ENCODE data around the gene ARHGEF35. TPM values are rescaled to one million over a fixed set of nuclear protein-coding genes. Genes with fewer than 3 reads are reported as not detected.
"Not testable (repeated sequence)": the region's sequence is repeated elsewhere in the genome, so short reads cannot be mapped to it uniquely, and the experiment has no call there.

ARHGEF35 gene
- total and polyA plus RNA-seq, 2 of the 4 experiments (the other 2 are of a cell fraction), result not detected

DNA sequence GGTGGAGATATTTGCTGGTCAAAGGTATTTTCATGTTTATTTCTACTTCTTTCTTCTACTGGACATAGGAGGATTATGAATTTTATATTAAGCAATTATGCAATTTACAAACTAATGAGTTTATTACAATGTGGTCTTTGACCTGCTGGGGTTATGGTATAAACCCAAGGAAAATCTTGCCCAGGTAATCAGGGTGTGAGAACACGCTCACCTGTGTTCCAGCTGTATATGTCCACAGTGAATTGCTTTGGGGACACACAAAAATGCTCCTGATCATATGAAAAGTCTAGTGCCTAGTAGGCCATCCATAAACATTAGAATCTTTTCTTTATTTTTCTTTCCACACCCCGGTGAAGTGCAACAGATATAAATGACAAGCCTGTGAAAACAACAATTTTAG, 43.7 kb upstream of the ARHGEF35 start, which contains the start of gene OR2A42:
Gene OR2A42 (minus strand): TSS at position 241 of the 400 bp plus-strand sequence. CDS start 6,762 bp downstream, outside the sequence.
- H3K9me1 ChIP-seq (ENCODE audit: insufficient read depth, low read length); in situ Hi-C loops (cut with MboI; ENCODE audit: low sequenced_read_pairs); H3K4ac ChIP-seq (ENCODE audit: low read depth, low read length); H4K20me1 ChIP-seq (ENCODE audit: insufficient read depth, low read length); H4K8ac ChIP-seq (ENCODE audit: low read depth in 2 of 2, low read length in 2 of 2); H2BK20ac ChIP-seq (ENCODE audit: low read depth, low read length); H3K27me3 ChIP-seq (ENCODE audit: control insufficient read depth, insufficient read depth, low read length); H3K14ac ChIP-seq (replicated peaks; ENCODE audit: low read depth, low read length); H3K56ac ChIP-seq (ENCODE audit: extremely low read depth, insufficient read depth, low read length); BruUV-seq (replicated peaks); H3K27ac ChIP-seq (ENCODE audit: insufficient read depth, low read length); H3K18ac ChIP-seq (ENCODE audit: low read depth, low read length); H2AFZ ChIP-seq (replicated peaks; ENCODE audit: low read length, poor library complexity); H2AK9ac ChIP-seq (replicated peaks; ENCODE audit: low read depth, low read length, poor library complexity); H3K36me3 ChIP-seq (ENCODE audit: control insufficient read depth, insufficient read depth, low read length); H2AK5ac ChIP-seq (ENCODE audit: low read depth, low read length); H4K91ac ChIP-seq (ENCODE audit: insufficient read depth, low read depth, low read length); H3K4me1 ChIP-seq (ENCODE audit: control insufficient read depth, insufficient read depth, low read length); H4K5ac ChIP-seq (ENCODE audit: low read depth, low read length); H3K23ac ChIP-seq (ENCODE audit: low read depth, low read length); CTCF ChIA-PET; dilution Hi-C loops (cut with HindIII; ENCODE audit: low sequenced_read_pairs, unreplicated experiment); ATAC-seq (ENCODE audit: low read depth); DNase-seq; H3K79me1 ChIP-seq (ENCODE audit: low read depth in 1 of 2, low read length in 2 of 2); H2BK15ac ChIP-seq (ENCODE audit: low read depth, low read length); intact Hi-C loops (cut with micrococcal nuclease); POLR2A ChIA-PET (ENCODE audit: unreplicated experiment); H3K4me2 ChIP-seq (ENCODE audit: low read depth, low read length); H3K9ac ChIP-seq (ENCODE audit: low read depth, low read length); H3K9me3 ChIP-seq (ENCODE audit: control insufficient read depth, insufficient read depth, low read length); H2BK5ac ChIP-seq (ENCODE audit: low read depth, low read length, poor library complexity, severe bottlenecking); H3K4me3 ChIP-seq (ENCODE audit: insufficient read depth, low read depth, low read length); H2BK120ac ChIP-seq (ENCODE audit: low read depth, low read length): not testable (repeated sequence)
- no CpG with 5 or more reads among the region's 2 CpGs for WGBS, 2 experiments (ENCODE audit: extremely low coverage in 2 of 2, insufficient read length in 1 of 2)

DNA sequence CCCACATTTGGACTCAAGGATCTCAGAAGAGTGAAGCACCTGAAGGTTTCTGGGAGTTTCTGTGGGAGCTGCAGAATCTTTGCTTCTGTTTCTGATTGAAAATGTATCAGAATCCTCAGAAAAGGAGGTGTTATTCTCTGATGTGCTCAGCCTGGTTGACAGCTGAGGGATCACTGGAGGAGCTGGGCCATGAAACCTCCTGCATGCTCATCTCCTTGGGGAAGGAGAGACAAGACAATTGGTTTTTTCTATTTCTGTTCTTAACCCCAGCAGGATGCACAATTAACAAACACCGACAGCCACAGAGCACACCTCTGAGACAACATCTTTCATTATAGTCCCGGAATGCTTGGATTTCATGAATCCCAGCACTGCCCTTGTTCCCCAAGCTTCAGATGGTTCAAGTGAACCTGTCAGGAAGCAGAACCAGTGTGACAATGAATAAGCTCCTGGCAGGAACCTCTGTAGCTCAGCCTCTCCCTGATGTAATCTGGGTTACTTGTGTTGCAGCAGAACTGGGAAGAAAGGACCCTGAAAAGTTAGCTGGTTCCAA, 43.0 kb upstream of the ARHGEF35 start:
- dilution Hi-C loops (cut with HindIII; ENCODE audit: low sequenced_read_pairs, unreplicated experiment), result not testable (repeated sequence)

More for the DNA sequence above, 43.0 kb upstream of the ARHGEF35 start:
- H3K4me2 ChIP-seq (ENCODE audit: low read depth, low read length); H3K9me3 ChIP-seq (ENCODE audit: control insufficient read depth, insufficient read depth, low read length); H2BK5ac ChIP-seq (ENCODE audit: low read depth, low read length, poor library complexity, severe bottlenecking); POLR2A ChIA-PET (ENCODE audit: unreplicated experiment); H3K56ac ChIP-seq (ENCODE audit: extremely low read depth, insufficient read depth, low read length); H3K27me3 ChIP-seq (ENCODE audit: control insufficient read depth, insufficient read depth, low read length); H3K14ac ChIP-seq (replicated peaks; ENCODE audit: low read depth, low read length); H4K20me1 ChIP-seq (ENCODE audit: insufficient read depth, low read length); H3K9ac ChIP-seq (ENCODE audit: low read depth, low read length); H3K27ac ChIP-seq (ENCODE audit: insufficient read depth, low read length); H3K79me1 ChIP-seq (ENCODE audit: low read depth in 1 of 2, low read length in 2 of 2); BruUV-seq (replicated peaks); intact Hi-C loops (cut with micrococcal nuclease); CTCF ChIA-PET; H2AFZ ChIP-seq (replicated peaks; ENCODE audit: low read length, poor library complexity); H3K4me1 ChIP-seq (ENCODE audit: control insufficient read depth, insufficient read depth, low read length); H3K4me3 ChIP-seq (ENCODE audit: insufficient read depth, low read depth, low read length); H3K36me3 ChIP-seq (ENCODE audit: control insufficient read depth, insufficient read depth, low read length); H2AK5ac ChIP-seq (ENCODE audit: low read depth, low read length); H3K4ac ChIP-seq (ENCODE audit: low read depth, low read length); DNase-seq; H3K23ac ChIP-seq (ENCODE audit: low read depth, low read length); H4K8ac ChIP-seq (ENCODE audit: low read depth in 2 of 2, low read length in 2 of 2); H2BK120ac ChIP-seq (ENCODE audit: low read depth, low read length); H2AK9ac ChIP-seq (replicated peaks; ENCODE audit: low read depth, low read length, poor library complexity); H4K5ac ChIP-seq (ENCODE audit: low read depth, low read length); ATAC-seq (ENCODE audit: low read depth); H2BK15ac ChIP-seq (ENCODE audit: low read depth, low read length); H4K91ac ChIP-seq (ENCODE audit: insufficient read depth, low read depth, low read length); H3K18ac ChIP-seq (ENCODE audit: low read depth, low read length); H3K9me1 ChIP-seq (ENCODE audit: insufficient read depth, low read length); in situ Hi-C loops (cut with MboI; ENCODE audit: low sequenced_read_pairs); H2BK20ac ChIP-seq (ENCODE audit: low read depth, low read length): not testable (repeated sequence)
- no CpG with 5 or more reads among the region's 2 CpGs for WGBS, 2 experiments (ENCODE audit: extremely low coverage in 2 of 2, insufficient read length in 1 of 2)

All from IMR-90 (cell line).